A673 (cell line): ENCODE measurements around the gene SEC14L3.

Experiments used
- CTCF ChIP-seq: fragments of 300-800, 200-600 bp; sonication (generic); conservative IDR thresholded peaks from 2 replicates; pipeline ENCODE4 v1.5.1; 2017; ENCODE audit warnings: low read depth, mild to moderate bottlenecking, antibody characterized with exemption, low read length, moderate library complexity, mixed read lengths
- EZH2 ChIP-seq: fragments of 200-600 bp; sonication (generic); IDR thresholded peaks from 2 replicates; pipeline ENCODE4 v1.6.1; 2017; ENCODE audit warnings: borderline replicate concordance, low read depth, mild to moderate bottlenecking, mixed read lengths, antibody characterized with exemption, low read length; ENCODE audit not compliant: poor library complexity, severe bottlenecking

- TF ChIP-seq CTCF = no peak
- no peak for TF ChIP-seq EZH2
These were observed 35.6 kb downstream of the SEC14L3 start for GRCh38 chr22:30436196-30436595.
